LHCN-M2 (cell line): ENCODE data around the gene DIPK1B. TPM values are rescaled to one million over a fixed set of nuclear protein-coding genes. Genes with fewer than 3 reads are reported as not detected.

Experiments
- DNase-seq: peaks from one replicate; pipeline ENCODE4 v3.0.0-alpha.2; 2012; ENCODE audit warnings: low read depth
- total RNA-seq: library from RNA; depleted of rRNA; stranded (reverse); fragments of >200 nt; gene quantifications from 2 replicates; pipeline ENCODE4 v1.2.3, GENCODE V29; 2014

The DIPK1B gene
- total RNA-seq, 1 experiment from 2014 or later = not detected

- DNase-seq = peak; percentile 32
Measured at GRCh38 chr9:136686794-136687711, 25.3 kb upstream of the DIPK1B start, which contains the start of gene AGPAT2. AGPAT2 (minus strand) TSS chr9:136687457; CDS start chr9:136687357, 100 bp downstream.

- DNase-seq = no peak
Measured at GRCh38 chr9:136687721-136688223, 24.6 kb upstream of the DIPK1B start.

- DNase-seq = no peak
Measured at GRCh38 chr9:136688274-136689107, 23.9 kb upstream of the DIPK1B start.

- no peak for DNase-seq
Measured at GRCh38 chr9:136689108-136689460, 23.3 kb upstream of the DIPK1B start.

GRCh38 chr9:136690104-136690805, 22.1 kb upstream of the DIPK1B start:
- no peak for DNase-seq

GRCh38 chr9:136690806-136691261, 21.5 kb upstream of the DIPK1B start:
- no peak for DNase-seq

GRCh38 chr9:136691316-136692184, 20.8 kb upstream of the DIPK1B start:
- DNase-seq = no peak

- no peak for DNase-seq
Measured at GRCh38 chr9:136692185-136693134, 19.9 kb upstream of the DIPK1B start.

- DNase-seq = no peak
Measured at GRCh38 chr9:136693135-136693489, 19.3 kb upstream of the DIPK1B start.

- DNase-seq = no peak
Measured at GRCh38 chr9:136693490-136694162, 18.7 kb upstream of the DIPK1B start.

GRCh38 chr9:136694163-136694871, 18.1 kb upstream of the DIPK1B start:
- no peak for DNase-seq

GRCh38 chr9:136694872-136695247, 17.5 kb upstream of the DIPK1B start:
- DNase-seq = no peak

- DNase-seq = peak; percentile 47
Measured at GRCh38 chr9:136695435-136695895, 16.9 kb upstream of the DIPK1B start.

GRCh38 chr9:136695955-136696354, 16.4 kb upstream of the DIPK1B start:
- DNase-seq = no peak

GRCh38 chr9:136696502-136696901, 15.9 kb upstream of the DIPK1B start:
- no peak for DNase-seq

GRCh38 chr9:136697146-136697820, 15.1 kb upstream of the DIPK1B start:
- DNase-seq = no peak

- no peak for DNase-seq
Measured at GRCh38 chr9:136697821-136698526, 14.4 kb upstream of the DIPK1B start.
